Upper lobe of left lung (tissue), 4 donors: ENCODE measurements around the gene ATXN1.
"Not testable (repeated sequence)": the region's sequence is repeated elsewhere in the genome, so short reads cannot be mapped to it uniquely, and the experiment has no call there.

Experiments used
- POLR2AphosphoS5 ChIP-seq, 2 donors: sonication (generic); formaldehyde crosslinking; IDR thresholded peaks; one replicate each; pipeline ENCODE4 v1.5.1; 2017; ENCODE audit warnings: antibody characterized with exemption in 2 of 2
- TF ChIP-seq, protein P1 (sequence below), 6 experiments: fragments of 450-650 bp in 4 of 6; fragments of 200-600 bp in 2 of 6; sonication (generic) in 2 of 6; IDR thresholded peaks; one replicate each; pipeline ENCODE4 v1.5.1; 2016 to 2019; ENCODE audit warnings: antibody characterized with exemption in 6 of 6

DNA sequence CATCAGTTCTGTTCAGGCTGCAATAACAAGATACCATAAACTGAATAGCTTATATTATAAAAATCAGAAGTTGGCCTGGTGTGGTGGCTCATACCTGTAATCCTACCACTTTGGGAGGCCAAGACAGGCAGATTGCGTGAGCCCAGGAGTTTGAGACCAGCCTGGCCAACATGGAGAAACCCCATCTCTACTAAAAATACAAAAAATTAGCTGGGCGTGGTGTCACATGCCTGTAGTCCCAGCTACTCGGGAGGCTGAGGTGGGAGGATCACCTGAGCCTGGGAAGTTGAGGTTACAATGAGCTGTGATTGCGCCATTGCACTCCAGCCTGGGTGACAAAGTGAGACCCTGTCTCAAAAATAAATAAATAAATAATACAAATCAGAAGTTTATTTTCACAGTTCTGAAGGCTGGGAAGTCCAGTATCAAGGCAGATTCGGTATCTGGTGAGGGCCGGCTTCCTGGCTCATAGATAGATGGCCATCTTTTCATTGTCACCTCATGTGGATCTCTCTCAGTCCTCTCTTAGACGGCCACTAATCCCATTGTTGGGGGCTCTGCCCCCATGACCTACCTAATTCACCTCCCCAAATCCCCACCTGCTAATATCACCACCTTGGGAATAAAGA is 491.7 kb downstream of the ATXN1 start:
- TF ChIP-seq, protein P1, sequence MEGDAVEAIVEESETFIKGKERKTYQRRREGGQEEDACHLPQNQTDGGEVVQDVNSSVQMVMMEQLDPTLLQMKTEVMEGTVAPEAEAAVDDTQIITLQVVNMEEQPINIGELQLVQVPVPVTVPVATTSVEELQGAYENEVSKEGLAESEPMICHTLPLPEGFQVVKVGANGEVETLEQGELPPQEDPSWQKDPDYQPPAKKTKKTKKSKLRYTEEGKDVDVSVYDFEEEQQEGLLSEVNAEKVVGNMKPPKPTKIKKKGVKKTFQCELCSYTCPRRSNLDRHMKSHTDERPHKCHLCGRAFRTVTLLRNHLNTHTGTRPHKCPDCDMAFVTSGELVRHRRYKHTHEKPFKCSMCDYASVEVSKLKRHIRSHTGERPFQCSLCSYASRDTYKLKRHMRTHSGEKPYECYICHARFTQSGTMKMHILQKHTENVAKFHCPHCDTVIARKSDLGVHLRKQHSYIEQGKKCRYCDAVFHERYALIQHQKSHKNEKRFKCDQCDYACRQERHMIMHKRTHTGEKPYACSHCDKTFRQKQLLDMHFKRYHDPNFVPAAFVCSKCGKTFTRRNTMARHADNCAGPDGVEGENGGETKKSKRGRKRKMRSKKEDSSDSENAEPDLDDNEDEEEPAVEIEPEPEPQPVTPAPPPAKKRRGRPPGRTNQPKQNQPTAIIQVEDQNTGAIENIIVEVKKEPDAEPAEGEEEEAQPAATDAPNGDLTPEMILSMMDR (IDR thresholded peaks at IDR 0.05), result not testable (repeated sequence)
- TF ChIP-seq POLR2AphosphoS5 (IDR thresholded peaks at IDR 0.05), result not testable (repeated sequence)
